ENCODE results near the gene PARK7.

- TF ChIP-seq CTCF (conservative IDR thresholded peaks at IDR 0.05; ENCODE audit: low read length) (no peak), EZH2phosphoT487 (IDR thresholded peaks at IDR 0.05; ENCODE audit: borderline replicate concordance, low read depth, low read length) (no peak)
These were observed 27.1 kb downstream of the PARK7 start for GRCh38 chr1:7988576-7988975.
